Raji (cell line): ENCODE measurements around the gene NUP188.

Experiments
- POLR2A ChIP-seq: IDR thresholded peaks from 2 replicates; pipeline ENCODE4 v1.6.1; 2011; ENCODE audit warnings: low read depth, low read length, control low read depth; ENCODE audit not compliant: insufficient read depth

NUP188 gene

GRCh38 chr9:128983536-128983935, 36.0 kb downstream of the NUP188 start:
- TF ChIP-seq POLR2A: no peak

DNA sequence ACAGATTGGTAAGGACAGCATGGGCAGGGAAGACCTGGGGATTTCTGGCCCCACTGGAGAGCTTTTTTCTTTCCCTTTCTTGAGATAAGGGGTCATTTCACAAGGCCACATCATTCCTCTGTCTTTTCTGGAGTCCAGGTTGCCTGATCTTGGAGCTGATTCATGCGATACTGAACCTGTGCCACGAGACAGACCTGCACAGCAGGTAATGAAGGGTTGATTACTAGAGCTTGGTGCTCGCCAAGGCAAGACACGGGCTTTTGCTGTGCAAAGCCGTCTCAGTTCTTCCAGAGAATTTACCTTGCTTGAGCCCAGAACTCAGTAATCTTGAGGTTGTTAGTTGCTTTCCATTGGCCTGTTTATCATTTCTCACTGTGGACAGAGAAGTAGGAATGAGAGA, 39.2 kb downstream of the NUP188 start:
- TF ChIP-seq POLR2A: no peak

DNA sequence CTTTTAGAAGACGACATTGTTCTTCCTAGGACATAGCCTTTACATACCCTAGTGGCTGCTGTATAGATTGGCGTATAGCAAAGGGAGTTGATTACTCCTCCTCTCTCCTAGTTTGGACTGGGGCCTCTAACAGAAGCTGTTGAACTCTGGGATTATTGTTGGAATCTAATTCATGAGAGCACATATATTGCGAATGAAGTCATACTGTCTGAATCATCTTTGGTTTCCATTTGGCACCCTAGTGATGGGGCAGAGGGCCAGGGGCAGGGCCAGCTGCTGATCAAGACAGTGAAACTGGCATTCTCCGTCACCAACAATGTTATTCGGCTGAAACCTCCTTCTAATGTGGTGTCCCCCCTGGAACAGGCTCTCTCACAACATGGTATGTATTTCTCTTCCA, 40.3 kb downstream of the NUP188 start:
- TF ChIP-seq POLR2A: no peak

DNA sequence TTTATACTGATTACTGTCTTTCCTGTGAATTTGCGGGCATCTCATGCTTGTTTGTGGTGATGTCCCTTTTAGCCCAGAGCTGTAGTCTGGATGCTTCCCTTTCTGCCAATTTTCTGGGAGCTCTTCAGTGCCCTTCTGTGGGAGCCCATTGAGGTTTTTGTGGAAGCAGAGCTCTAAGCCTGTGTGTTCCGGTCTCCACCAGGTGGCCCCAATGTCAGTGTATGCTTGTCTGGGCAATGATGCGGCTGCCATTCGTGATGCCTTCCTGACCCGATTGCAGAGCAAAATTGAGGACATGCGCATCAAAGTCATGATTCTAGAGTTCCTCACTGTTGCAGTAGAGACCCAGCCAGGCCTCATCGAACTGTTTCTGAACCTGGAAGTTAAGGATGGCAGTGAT, 45.5 kb downstream of the NUP188 start:
- no peak for TF ChIP-seq POLR2A

DNA sequence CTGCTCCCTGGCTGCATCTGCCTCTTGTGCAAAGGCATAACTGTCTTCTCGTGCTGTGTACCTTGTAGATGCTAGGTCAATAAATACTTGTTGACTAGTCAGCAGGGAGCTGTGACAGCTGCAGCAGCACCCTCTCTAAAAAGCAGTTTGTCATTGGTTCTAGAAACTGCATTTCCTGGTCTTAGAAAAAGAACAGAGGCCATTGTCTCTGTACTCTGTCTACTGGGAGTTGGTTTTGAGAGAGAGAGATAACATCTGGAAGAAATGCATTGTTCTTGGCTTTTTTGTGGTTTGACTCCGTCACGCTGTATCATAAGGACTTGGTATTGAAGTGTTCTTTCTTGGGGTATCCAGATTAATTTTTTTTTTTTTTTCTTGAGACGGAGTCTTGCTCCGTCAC, 48.3 kb downstream of the NUP188 start:
- TF ChIP-seq POLR2A: no peak

DNA sequence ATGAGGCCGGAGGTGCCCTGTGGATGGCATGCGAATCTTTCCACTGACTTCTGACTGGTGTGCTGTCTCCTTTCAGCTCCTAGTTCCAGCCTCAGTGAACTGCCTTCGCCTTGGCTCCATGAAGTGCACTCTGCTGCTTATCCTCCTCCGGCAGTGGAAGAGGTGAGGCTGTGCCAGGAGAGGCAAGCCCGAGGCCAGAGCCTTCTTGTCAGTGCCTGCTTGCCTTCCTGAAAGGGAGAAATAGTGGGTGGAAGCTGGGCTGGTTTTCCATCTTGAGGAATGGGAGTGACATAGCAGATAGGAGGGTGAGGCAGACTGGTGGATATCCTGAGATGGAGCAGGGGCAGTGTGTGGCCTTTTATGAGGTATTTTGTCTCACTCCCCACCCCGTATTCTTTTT, 51.0 kb downstream of the NUP188 start:
- TF ChIP-seq POLR2A: no peak

GRCh38 chr9:128999581-129000206, 52.2 kb downstream of the NUP188 start:
- TF ChIP-seq POLR2A: no peak

GRCh38 chr9:129001504-129002325, 54.2 kb downstream of the NUP188 start:
- TF ChIP-seq POLR2A: no peak

- no peak for TF ChIP-seq POLR2A
These were observed 55.5 kb downstream of the NUP188 start for GRCh38 chr9:129002992-129003391.

GRCh38 chr9:129005336-129005997, 58.0 kb downstream of the NUP188 start:
- TF ChIP-seq POLR2A: no peak

DNA sequence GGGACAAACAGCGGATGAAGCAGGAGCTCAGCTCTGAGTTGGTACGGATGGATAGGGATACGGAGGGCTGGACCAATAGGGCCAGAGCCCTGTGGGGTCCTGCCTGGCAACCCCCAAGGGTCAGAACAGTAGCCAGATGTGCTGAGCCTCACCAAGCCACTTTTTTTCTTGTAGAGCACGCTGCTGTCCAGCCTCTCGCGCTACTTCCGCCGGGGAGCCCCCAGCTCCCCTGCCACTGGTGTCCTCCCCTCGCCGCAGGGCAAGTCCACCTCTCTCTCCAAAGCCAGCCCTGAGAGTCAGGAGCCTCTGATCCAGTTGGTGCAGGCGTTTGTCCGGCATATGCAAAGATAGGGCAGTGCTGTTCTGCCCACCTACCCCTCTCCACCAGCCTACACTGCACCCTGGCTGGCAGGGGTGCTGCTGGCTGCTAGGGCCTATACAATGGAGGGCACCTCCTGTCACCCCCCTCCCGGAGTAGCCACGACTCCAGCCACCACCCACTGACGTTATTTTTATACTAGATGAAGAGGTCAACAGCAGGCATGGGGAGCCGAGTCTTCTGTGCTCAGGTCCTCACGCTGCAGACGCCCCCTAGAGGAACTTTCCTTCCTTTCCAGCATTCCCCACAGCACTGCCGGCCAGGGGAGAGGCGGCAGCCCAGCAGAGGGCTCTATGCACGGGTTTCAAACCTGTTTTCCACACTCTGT, 59.0 kb downstream of the NUP188 start:
- no peak for TF ChIP-seq POLR2A

DNA sequence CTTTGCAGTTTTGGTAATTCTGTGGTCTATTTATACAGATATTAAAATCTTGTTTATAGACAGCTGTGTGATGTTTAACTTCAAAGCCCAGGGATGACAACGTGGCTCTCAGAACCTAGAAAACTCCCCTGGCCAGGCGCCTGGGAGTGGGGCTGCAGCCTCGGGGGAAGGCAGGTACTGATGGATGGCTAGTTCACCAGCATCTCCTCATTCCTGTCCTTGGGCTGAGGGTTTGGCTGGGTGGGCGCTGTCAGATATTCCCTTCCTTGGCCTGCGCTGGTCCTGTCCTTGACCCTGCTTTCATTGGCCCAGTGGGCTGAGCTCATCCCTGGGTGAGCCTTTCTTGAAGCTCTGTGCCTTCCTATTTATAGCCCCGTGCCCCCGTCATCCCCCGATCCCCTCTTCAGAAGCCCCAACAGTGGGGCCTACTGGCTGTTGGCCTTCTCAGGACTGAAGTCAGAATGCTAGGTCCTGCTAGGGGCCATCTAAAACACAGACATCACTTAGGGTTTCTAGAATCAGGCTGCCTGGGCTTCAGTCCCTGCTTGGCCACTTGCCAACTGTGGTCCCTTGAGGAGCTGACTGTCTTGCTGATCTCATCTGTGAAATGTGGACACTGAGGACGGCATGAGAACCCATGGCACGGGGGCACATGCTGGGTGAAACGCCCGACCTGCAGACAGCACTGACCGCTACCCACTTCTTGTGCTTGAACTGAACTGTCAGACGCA, 59.7 kb downstream of the NUP188 start:
- no peak for TF ChIP-seq POLR2A

DNA sequence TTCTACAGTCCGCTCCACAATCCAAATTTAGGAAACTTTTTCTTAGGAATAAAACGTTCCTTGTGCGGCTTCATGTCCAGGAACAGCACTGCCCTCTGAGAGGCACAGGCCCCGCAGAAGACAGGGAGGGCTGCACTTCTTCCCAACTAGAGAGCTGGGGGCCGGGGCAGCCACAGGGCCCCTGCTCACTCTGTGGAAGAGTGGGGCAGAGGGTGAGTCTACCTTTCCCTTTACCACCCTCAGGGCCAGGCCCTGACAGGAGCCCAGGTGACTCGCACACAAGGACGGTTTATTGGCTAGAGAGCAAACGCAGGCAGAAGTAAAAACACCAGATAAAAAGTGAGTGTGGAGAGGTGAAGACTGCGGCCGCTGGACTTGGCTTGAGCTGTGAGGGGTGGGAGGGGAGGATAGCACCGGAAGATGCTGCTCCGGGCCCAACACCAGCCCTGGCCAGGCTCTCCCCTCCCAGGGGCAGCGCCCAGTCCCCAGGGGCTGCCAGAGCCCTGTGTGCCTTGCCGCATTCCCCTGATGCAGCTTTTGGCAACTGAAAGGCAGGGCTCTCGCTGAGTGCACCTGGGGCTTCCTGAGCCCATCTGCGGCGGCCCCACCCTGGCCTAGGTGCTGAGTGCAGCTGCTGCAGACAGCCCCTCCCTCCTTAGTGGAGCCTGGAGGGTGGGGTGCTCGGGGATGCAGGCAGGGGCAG, 60.4 kb downstream of the NUP188 start:
- TF ChIP-seq POLR2A: no peak

- no peak for TF ChIP-seq POLR2A
These were observed 61.0 kb downstream of the NUP188 start for GRCh38 chr9:129008469-129008965.

- TF ChIP-seq POLR2A: no peak
These were observed 61.6 kb downstream of the NUP188 start for GRCh38 chr9:129008986-129009583.
